Measurements from ENCODE around the gene PTGFRN. TPM values are rescaled to one million over a fixed set of nuclear protein-coding genes. Genes with fewer than 3 reads are reported as not detected.

PTGFRN gene
- total RNA-seq, 2 donors from 2014 or later, result 2.2 to 6.4 TPM

Other genes with a start within 250 kb of the PTGFRN start
- under 1 TPM; 0.24 to 0.36 TPM for gene IGSF3, start 242.2 kb upstream of the PTGFRN start, total RNA-seq
- 100 to 1,000 TPM in 1 of 2 donors, 10 to 100 TPM in 1; 71.4 to 140 TPM for gene CD2, start 155.5 kb upstream of the PTGFRN start, total RNA-seq
- 1 to 10 TPM; 1.4 to 2.3 TPM for gene CD101, start 91.8 kb downstream of the PTGFRN start, total RNA-seq
- 100 to 1,000 TPM in 1 of 2 donors, 10 to 100 TPM in 1; 87.0 to 151 TPM for gene TTF2, start 150.4 kb downstream of the PTGFRN start, total RNA-seq
- gene TRIM45, start 211.8 kb downstream of the PTGFRN start, total RNA-seq, result 1 to 10 TPM in 1 of 2 donors, under 1 TPM in 1; 0.86 to 1.6 TPM